ENCODE measurements around the gene KCNK2.

KCNK2 gene, protein sequence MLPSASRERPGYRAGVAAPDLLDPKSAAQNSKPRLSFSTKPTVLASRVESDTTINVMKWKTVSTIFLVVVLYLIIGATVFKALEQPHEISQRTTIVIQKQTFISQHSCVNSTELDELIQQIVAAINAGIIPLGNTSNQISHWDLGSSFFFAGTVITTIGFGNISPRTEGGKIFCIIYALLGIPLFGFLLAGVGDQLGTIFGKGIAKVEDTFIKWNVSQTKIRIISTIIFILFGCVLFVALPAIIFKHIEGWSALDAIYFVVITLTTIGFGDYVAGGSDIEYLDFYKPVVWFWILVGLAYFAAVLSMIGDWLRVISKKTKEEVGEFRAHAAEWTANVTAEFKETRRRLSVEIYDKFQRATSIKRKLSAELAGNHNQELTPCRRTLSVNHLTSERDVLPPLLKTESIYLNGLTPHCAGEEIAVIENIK

GRCh38 chr1:215082532-215083382 is at the start of gene KCNK2:
Gene KCNK2 (plus strand): TSS chr1:215082737. CDS start chr1:215083386, 649 bp downstream.
- TF ChIP-seq, protein P1, sequence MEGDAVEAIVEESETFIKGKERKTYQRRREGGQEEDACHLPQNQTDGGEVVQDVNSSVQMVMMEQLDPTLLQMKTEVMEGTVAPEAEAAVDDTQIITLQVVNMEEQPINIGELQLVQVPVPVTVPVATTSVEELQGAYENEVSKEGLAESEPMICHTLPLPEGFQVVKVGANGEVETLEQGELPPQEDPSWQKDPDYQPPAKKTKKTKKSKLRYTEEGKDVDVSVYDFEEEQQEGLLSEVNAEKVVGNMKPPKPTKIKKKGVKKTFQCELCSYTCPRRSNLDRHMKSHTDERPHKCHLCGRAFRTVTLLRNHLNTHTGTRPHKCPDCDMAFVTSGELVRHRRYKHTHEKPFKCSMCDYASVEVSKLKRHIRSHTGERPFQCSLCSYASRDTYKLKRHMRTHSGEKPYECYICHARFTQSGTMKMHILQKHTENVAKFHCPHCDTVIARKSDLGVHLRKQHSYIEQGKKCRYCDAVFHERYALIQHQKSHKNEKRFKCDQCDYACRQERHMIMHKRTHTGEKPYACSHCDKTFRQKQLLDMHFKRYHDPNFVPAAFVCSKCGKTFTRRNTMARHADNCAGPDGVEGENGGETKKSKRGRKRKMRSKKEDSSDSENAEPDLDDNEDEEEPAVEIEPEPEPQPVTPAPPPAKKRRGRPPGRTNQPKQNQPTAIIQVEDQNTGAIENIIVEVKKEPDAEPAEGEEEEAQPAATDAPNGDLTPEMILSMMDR (IDR thresholded peaks at IDR 0.05) = no peak
- peak in 1 of 2 donors; percentile 66 for DNase-seq

GRCh38 chr1:215032911-215033526 is 49.5 kb upstream of the KCNK2 start:
- Histone ChIP-seq H3K4me3 (no peak overlapping the region), H3K4me1 (no peaks in the 10 kb centered on the region), H3K27me3 (no peaks in the 10 kb centered on the region), H3K27ac (no peak overlapping the region), H3K36me3 (no peaks in the 10 kb centered on the region), H3K9me3 (no peaks in the 10 kb centered on the region)
- TF ChIP-seq, protein P1 (IDR thresholded peaks at IDR 0.05) = no peak
- intact Hi-C loops (cut with DNase I; ENCODE audit: low total_unique reads) = no loop called here
- no peak for DNase-seq

More at GRCh38 chr1:215082532-215083382, at the start of gene KCNK2:
- Histone ChIP-seq H3K27me3 (peaks cover 0 to 33% of the 10 kb centered on the region in 2 donors), H3K36me3 (no peaks in the 10 kb centered on the region), H3K4me3 (peak within 1 kb of the TSS; percentile 33), H3K4me1 (peaks cover 0 to 17% (median 4%) of the 10 kb centered on the region in 4 donors), H3K27ac (no peak within 1 kb of the TSS), H3K9me3 (no peaks in the 10 kb centered on the region)
- intact Hi-C loops (cut with DNase I; ENCODE audit: low total_unique reads) = loop anchor here (10.0 kb wide), 1 partner anchor 1438 kb away; no protein-coding TSS in a partner anchor

- Histone ChIP-seq H3K36me3 (no peaks in the 10 kb centered on the region), H3K27me3 (no peaks in the 10 kb centered on the region), H3K9me3 (no peaks in the 10 kb centered on the region), H3K4me3 (no peak overlapping the region), H3K4me1 (no peaks in the 10 kb centered on the region), H3K27ac (no peak overlapping the region)
- no peak for DNase-seq
- intact Hi-C loops (cut with DNase I; ENCODE audit: low total_unique reads) = no loop called here
- TF ChIP-seq, protein P1 (IDR thresholded peaks at IDR 0.05) = no peak
Observed at GRCh38 chr1:215040190-215040589, 42.3 kb upstream of the KCNK2 start.

DNA sequence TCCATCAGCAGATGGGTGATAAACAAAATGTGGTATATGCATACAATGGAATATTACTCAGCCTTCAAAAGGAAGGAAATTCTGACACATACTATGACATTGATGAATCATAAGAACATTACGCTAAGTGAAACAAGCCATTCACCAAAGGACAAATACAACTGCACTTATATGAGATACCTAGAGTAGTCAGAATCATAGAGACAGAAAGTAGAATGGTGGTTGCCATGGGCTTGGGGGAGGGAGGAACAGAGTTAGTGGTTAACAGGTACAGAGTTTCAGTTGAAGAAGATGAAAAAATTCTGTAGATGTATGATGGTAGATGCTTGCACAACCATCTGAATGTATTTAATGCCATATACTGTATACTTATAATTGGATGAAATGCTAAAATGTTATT is 39.1 kb upstream of the KCNK2 start:
- no peaks in the 10 kb centered on the region for H3K9me3 ChIP-seq
- no peaks in the 10 kb centered on the region for H3K36me3 ChIP-seq
- H3K4me1 ChIP-seq = no peaks in the 10 kb centered on the region
- no peak for DNase-seq
- no peak overlapping the region for H3K27ac ChIP-seq
- H3K4me3 ChIP-seq = no peak overlapping the region
- TF ChIP-seq, protein P1 (IDR thresholded peaks at IDR 0.05) = no peak
- intact Hi-C loops (cut with DNase I; ENCODE audit: low total_unique reads) = no loop called here
- no peaks in the 10 kb centered on the region for H3K27me3 ChIP-seq

DNA sequence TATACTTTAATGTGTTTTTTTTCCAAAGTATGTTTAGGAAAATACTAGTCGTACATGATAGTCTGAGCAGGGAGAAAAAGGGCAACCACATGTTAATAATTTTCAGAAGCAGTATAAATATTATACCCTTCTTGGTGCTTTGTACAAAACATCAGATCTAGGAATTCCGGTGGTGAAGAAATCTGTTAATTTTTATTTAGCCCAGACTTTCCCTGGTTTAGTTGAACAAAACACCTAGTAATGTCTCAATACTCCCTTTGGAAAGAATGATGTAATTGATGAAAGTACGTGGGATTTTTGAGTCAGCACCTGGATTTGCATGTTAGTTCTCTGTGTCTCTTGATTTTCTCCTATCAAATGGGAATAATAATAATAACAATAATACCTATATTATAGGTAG is 38.4 kb upstream of the KCNK2 start:
- intact Hi-C loops (cut with DNase I; ENCODE audit: low total_unique reads) = no loop called here
- H3K27ac ChIP-seq = no peak overlapping the region

More for the DNA sequence above, 38.4 kb upstream of the KCNK2 start:
- TF ChIP-seq, protein P1 (IDR thresholded peaks at IDR 0.05) = no peak
- no peaks in the 10 kb centered on the region for H3K36me3 ChIP-seq
- no peaks in the 10 kb centered on the region for H3K9me3 ChIP-seq
- H3K4me1 ChIP-seq = no peaks in the 10 kb centered on the region
- DNase-seq = no peak
- H3K27me3 ChIP-seq = no peaks in the 10 kb centered on the region
- H3K4me3 ChIP-seq = no peak overlapping the region

Data from tibial artery (tissue), 4 donors.